ENCODE results near the gene HJV.

DNA sequence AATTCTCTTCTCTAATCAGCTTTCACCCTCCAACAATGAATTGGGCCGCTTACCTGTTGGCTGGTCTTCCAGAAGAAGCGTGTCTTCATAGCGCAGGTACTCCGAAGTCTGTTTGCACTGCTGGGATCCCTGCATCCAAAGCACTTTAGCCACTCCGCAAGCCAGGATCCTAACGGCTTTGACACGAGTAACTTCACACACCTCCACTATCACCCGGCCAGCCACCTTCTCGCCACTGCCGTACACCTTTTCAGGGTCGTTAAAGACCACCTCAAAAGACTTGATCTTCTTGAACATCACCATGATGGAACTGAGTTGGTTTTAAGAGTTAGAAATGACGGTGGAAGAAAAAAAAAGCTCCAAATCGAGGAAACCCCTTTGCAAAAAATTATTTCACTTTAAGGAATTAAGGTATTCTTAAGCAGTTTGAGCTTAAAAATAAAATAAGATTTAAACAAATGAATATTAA, 25.5 kb downstream of the HJV start:
- TF ChIP-seq POLR2AphosphoS5 (IDR thresholded peaks at IDR 0.05; ENCODE audit: low read depth, low read length) (no peak), CTCF (IDR thresholded peaks at IDR 0.05 in 2 of 3, conservative IDR thresholded peaks at IDR 0.05 in 1 of 3; ENCODE audit: borderline replicate concordance in 1 of 3, insufficient read depth in 1 of 3, low read depth in 2 of 3, low read length in 2 of 3) (no peak)
